Neuronal stem cell (in vitro differentiated cells): ENCODE data around the gene CCDC136.

Source experiments
- DNase-seq: peaks from one replicate; pipeline ENCODE4 v3.0.0-alpha.2; 2013; ENCODE audit warnings: low spot score
- H2AFZ ChIP-seq: one replicate; pipeline ENCODE4 v1.6.1; 2013; ENCODE audit warnings: mild to moderate bottlenecking, low read length, inconsistent platforms
- H2AK5ac ChIP-seq: 2 replicates; pipeline ENCODE4 v1.6.1; 2013; ENCODE audit warnings: low read depth, mild to moderate bottlenecking, inconsistent platforms, low read length, moderate library complexity, mixed read lengths
- H2BK120ac ChIP-seq: 2 replicates; pipeline ENCODE4 v1.6.1; 2013; ENCODE audit warnings: low read depth, mild to moderate bottlenecking, inconsistent platforms, low read length, moderate library complexity, mixed read lengths
- H2BK12ac ChIP-seq: one replicate; pipeline ENCODE4 v1.6.1; 2013; ENCODE audit warnings: low read length, inconsistent platforms
- H2BK15ac ChIP-seq: 2 replicates; pipeline ENCODE4 v1.6.1; 2013; ENCODE audit warnings: mild to moderate bottlenecking, low read length, inconsistent platforms, mixed read lengths
- H2BK5ac ChIP-seq: one replicate; pipeline ENCODE4 v1.6.1; 2013; ENCODE audit warnings: inconsistent platforms, mild to moderate bottlenecking, low read length, moderate library complexity
- H3K14ac ChIP-seq: one replicate; pipeline ENCODE4 v1.6.1; 2013; ENCODE audit warnings: low read length, inconsistent platforms
- H3K18ac ChIP-seq: 2 replicates; pipeline ENCODE4 v1.6.1; 2013; ENCODE audit warnings: low read length, inconsistent platforms
- H3K23ac ChIP-seq: 2 replicates; pipeline ENCODE4 v1.6.1; 2013; ENCODE audit warnings: low read depth, mild to moderate bottlenecking, mixed read lengths, low read length, inconsistent platforms; ENCODE audit not compliant: poor library complexity
- H3K27ac ChIP-seq: replicated peaks from 3 replicates; pipeline ENCODE4 v1.5.1; 2013; ENCODE audit warnings: low read length, inconsistent platforms
- H3K27me3 ChIP-seq, 3 experiments: 2 replicates each; pipeline ENCODE4 v1.6.1; 2013; ENCODE audit warnings: low read length in 3 of 3, mild to moderate bottlenecking in 2 of 3, inconsistent platforms in 1 of 3, low read depth in 1 of 3, mixed read lengths in 1 of 3, moderate library complexity in 1 of 3; ENCODE audit not compliant: control insufficient read depth in 3 of 3, insufficient read depth in 3 of 3
- H3K36me3 ChIP-seq, 2 donors: replicated peaks in 1 of 2; 2 replicates each; pipeline ENCODE4 v1.6.1; 2013; ENCODE audit warnings: low read length in 2 of 2; ENCODE audit not compliant: control insufficient read depth in 2 of 2, insufficient read depth in 2 of 2
- H3K4ac ChIP-seq: 2 replicates; pipeline ENCODE4 v1.6.1; 2013; ENCODE audit warnings: inconsistent platforms, mild to moderate bottlenecking, low read length, moderate library complexity
- H3K4me1 ChIP-seq, 2 donors: 1 replicate in 1 of 2; 2 replicates in 1 of 2; pipeline ENCODE4 v1.6.1; 2013; ENCODE audit warnings: low read length in 2 of 2, low read depth in 1 of 2; ENCODE audit not compliant: control insufficient read depth in 2 of 2, insufficient read depth in 1 of 2
- H3K4me2 ChIP-seq: one replicate; pipeline ENCODE4 v1.6.1; 2013; ENCODE audit warnings: mild to moderate bottlenecking, low read length, inconsistent platforms; ENCODE audit not compliant: insufficient read depth, poor library complexity, severe bottlenecking
- H3K4me3 ChIP-seq, 2 donors: 2 replicates each; pipeline ENCODE4 v1.5.1; 2013; ENCODE audit warnings: low read length in 2 of 2, mild to moderate bottlenecking in 2 of 2, inconsistent platforms in 1 of 2, moderate library complexity in 1 of 2
- H3K79me1 ChIP-seq: one replicate; pipeline ENCODE4 v1.6.1; 2013; ENCODE audit warnings: low read depth, mild to moderate bottlenecking, inconsistent platforms, low read length, moderate library complexity
- H3K9ac ChIP-seq: one replicate; pipeline ENCODE4 v1.6.1; 2013; ENCODE audit warnings: mild to moderate bottlenecking, low read depth, low read length, inconsistent platforms; ENCODE audit not compliant: poor library complexity
- H3K9me3 ChIP-seq, 2 donors: replicated peaks in 1 of 2; 2 replicates each; pipeline versions ENCODE3 to v1.6.1; 2013; ENCODE audit warnings: low read length in 2 of 2, mild to moderate bottlenecking in 2 of 2, inconsistent platforms in 1 of 2, low read depth in 1 of 2, mixed read lengths in 1 of 2, moderate library complexity in 1 of 2; ENCODE audit not compliant: control insufficient read depth in 2 of 2, insufficient read depth in 1 of 2
- H4K8ac ChIP-seq: one replicate; pipeline ENCODE4 v1.6.1; 2013; ENCODE audit warnings: low read depth, mild to moderate bottlenecking, inconsistent platforms, low read length, moderate library complexity
- H4K91ac ChIP-seq: one replicate; pipeline ENCODE4 v1.6.1; 2013; ENCODE audit warnings: low read length, low read depth, mild to moderate bottlenecking, inconsistent platforms; ENCODE audit not compliant: poor library complexity
- WGBS, 2 donors: extraction: QIAGEN DNeasy Blood & Tissue Kit; methylation state at CpG; one replicate each; pipeline ENCODE4 v1.1.7; 2013; ENCODE audit warnings: missing lambda C conversion rate in 2 of 2, mixed read lengths in 1 of 2; ENCODE audit not compliant: insufficient read length in 2 of 2, insufficient replicate concordance in 1 of 2; ENCODE audit errors: extremely low coverage in 2 of 2; 5-methylcytosine and 5-hydroxymethylcytosine counted together

The CCDC136 gene

DNA sequence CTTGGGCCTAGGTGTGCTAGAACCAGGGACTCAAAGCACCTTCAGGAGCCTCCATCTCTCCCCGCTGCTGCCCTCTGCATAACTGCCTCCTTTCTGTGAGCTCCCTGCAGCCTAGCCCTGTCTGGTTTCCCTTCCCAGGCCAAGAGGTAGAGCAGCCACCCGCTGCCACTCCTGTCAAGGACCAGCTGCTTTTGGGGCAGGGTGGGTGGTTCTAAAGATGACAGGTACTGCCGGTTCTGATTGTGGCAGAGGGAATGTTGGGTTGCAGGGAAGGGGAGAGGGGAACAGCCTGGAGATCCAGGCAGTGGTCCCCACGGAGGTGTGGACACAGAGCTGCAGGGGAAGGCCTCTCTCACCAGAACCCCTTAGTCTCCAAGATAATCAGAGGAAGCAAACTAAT lies 34.7 kb downstream of the CCDC136 start:
- Histone ChIP-seq H3K14ac (no peak overlapping the region), H2BK120ac (no peak overlapping the region), H3K4me3 (no peak overlapping the region), H3K9me3 (no peaks in the 10 kb centered on the region), H3K4me1 (peaks cover 20 to 21% of the 10 kb centered on the region in 2 donors), H2AFZ (no peak overlapping the region), H3K18ac (no peak overlapping the region), H4K91ac (no peak overlapping the region), H3K4me2 (no peak overlapping the region), H4K8ac (no peak overlapping the region), H3K9ac (no peak overlapping the region), H3K36me3 (peaks cover 0 to 2% of the 10 kb centered on the region in 2 donors), H2AK5ac (no peak overlapping the region), H3K4ac (no peak overlapping the region), H3K27me3 (peaks cover 0 to 2% (median 0%) of the 10 kb centered on the region in 3 experiments), H2BK5ac (no peak overlapping the region), H3K79me1 (peaks cover 2% of the 10 kb centered on the region), H2BK12ac (no peak overlapping the region), H3K23ac (no peak overlapping the region), H3K27ac (no peak overlapping the region), H2BK15ac (no peak overlapping the region)
- WGBS, 2 donors, result no CpG with 5 or more reads among the region's 4 CpGs
- no peak for DNase-seq

DNA sequence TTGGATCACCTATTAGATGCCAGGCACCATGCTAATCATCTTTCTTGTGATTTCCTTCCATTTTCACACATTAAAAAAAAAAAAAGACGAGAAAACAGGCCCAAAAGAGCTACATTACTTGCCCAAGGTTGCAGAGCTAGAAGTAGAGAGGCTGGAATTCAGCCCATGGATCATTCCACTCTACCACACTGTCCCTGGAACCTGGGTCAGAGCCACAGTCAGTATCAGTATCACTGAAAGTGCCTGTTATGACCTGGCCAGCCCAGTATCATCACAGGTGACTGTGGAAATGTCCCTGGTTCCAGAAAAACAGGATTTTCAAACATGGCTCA lies 35.1 kb downstream of the CCDC136 start:
- H3K27ac ChIP-seq, result no peak overlapping the region
- no peak overlapping the region for H3K18ac ChIP-seq
- no peaks in the 10 kb centered on the region for H3K36me3 ChIP-seq
- H3K4me1 ChIP-seq, result peaks cover 22 to 24% of the 10 kb centered on the region in 2 donors
- no peak overlapping the region for H4K8ac ChIP-seq
- no peak for DNase-seq
- H2BK120ac ChIP-seq, result no peak overlapping the region
- H3K14ac ChIP-seq, result no peak overlapping the region
- no CpG with 5 or more reads among the region's 1 CpG for WGBS, 2 donors
- no peak overlapping the region for H2BK5ac ChIP-seq
- no peak overlapping the region for H3K23ac ChIP-seq
- H2BK12ac ChIP-seq, result no peak overlapping the region
- H3K4me3 ChIP-seq, result no peak overlapping the region
- H3K79me1 ChIP-seq, result peaks cover 2% of the 10 kb centered on the region
- no peak overlapping the region for H3K4ac ChIP-seq
- no peak overlapping the region for H2BK15ac ChIP-seq
- H4K91ac ChIP-seq, result no peak overlapping the region
- no peaks in the 10 kb centered on the region for H3K27me3 ChIP-seq
- no peak overlapping the region for H3K4me2 ChIP-seq
- H2AFZ ChIP-seq, result no peak overlapping the region
- H3K9ac ChIP-seq, result no peak overlapping the region
- no peak overlapping the region for H2AK5ac ChIP-seq
- H3K9me3 ChIP-seq, result no peaks in the 10 kb centered on the region

DNA sequence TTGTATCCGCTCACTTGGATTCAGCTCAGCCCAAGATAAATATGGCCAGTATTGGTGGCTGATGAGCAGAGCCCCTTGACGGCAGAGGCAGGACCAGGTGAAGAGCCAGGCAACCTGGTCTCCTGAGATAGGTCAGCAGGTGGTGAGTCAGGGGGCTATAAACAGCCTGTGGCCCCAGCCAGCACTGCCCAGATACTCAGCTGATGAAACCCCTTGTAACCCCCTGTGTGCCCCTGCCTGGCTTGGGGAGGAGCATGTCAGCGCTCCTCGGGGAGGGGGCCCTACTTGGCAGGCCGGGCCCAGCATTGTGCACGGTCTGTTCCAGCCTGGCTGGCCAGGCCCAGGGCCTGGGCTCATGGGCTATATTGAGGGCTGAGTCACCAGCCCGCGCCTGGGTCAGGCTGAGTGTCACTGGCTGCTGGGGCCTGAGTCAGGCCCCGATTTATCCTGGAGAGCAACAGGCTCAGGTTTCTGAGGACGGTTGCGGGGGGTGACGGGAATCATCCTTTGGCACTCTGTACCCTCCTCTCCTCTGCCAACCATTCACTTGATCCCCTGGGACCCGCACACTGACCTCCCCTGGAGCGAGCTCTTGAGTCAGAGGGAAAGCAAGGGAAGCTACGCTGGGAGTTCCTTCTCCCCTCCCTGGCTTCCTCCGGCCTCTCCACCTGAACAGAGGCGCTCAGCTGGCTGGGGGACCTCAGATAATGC lies 35.6 kb downstream of the CCDC136 start:
- DNase-seq, result no peak
- H3K4me3 ChIP-seq, result no peak overlapping the region
- no CpG with 5 or more reads among the region's 17 CpGs for WGBS, 2 donors

DNA sequence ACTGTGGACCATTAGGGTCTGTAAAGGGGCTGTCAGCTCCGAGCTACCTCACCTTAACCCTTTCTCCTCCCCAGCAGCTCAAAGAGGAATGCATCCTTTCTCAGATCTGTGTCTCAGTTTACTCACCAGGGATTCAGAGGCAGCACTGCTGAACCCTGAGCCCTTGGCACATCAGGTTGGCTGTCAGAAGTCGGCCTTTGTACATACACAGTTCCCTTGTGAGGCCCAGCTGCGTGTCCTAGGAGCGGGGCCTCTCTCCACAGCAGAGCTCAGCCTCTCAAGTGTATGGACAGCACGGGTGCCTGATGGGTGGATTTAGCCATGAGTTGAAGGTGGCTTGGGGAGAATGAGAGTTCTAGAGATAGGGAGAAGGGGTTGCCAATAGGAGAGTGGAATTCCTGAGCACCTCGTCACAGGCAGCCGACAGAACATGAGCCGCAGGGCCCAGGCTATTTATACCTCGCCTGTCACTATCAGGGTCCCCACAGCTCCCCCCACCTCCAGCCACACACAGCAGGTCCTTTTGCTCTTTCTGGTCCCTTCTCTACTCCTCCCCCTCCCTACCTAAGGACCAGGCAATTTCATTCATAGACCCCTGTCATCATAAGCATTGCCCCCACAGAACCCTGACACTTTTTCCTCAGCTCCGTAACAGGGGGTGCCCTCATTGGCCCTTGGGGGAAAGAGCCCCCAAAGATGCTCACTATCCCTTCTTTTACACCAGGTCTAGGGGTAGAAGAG lies 36.4 kb downstream of the CCDC136 start:
- WGBS, 2 donors, result no CpG with 5 or more reads among the region's 10 CpGs

More for the DNA sequence above, 35.6 kb downstream of the CCDC136 start:
- Histone ChIP-seq H3K14ac (no peak overlapping the region), H2AFZ (peak overlapping the region; percentile 79), H3K4ac (no peak overlapping the region), H2AK5ac (peak overlapping the region; percentile 2), H3K27ac (peak overlapping the region; percentile 68), H2BK12ac (no peak overlapping the region), H4K91ac (no peak overlapping the region), H4K8ac (no peak overlapping the region), H3K79me1 (peaks cover 2% of the 10 kb centered on the region), H3K9me3 (no peaks in the 10 kb centered on the region), H3K36me3 (no peaks in the 10 kb centered on the region), H2BK15ac (peak overlapping the region; percentile 2), H2BK120ac (no peak overlapping the region), H3K23ac (no peak overlapping the region), H3K4me2 (no peak overlapping the region), H3K9ac (no peak overlapping the region), H3K4me1 (peaks cover 24 to 29% of the 10 kb centered on the region in 2 donors), H3K27me3 (no peaks in the 10 kb centered on the region), H2BK5ac (no peak overlapping the region), H3K18ac (peak overlapping the region; percentile 45)

More for the DNA sequence above, 36.4 kb downstream of the CCDC136 start:
- no peak overlapping the region for H2BK5ac ChIP-seq
- no peaks in the 10 kb centered on the region for H3K36me3 ChIP-seq
- H3K4me3 ChIP-seq, result no peak overlapping the region
- H3K27me3 ChIP-seq, result no peaks in the 10 kb centered on the region
- no peak overlapping the region for H4K91ac ChIP-seq
- H2AK5ac ChIP-seq, result peak overlapping the region; percentile 47
- peak overlapping the region; percentile 79 for H2AFZ ChIP-seq
- peaks cover 2% of the 10 kb centered on the region for H3K79me1 ChIP-seq
- H2BK12ac ChIP-seq, result peak overlapping the region; percentile 36
- no peaks in the 10 kb centered on the region for H3K9me3 ChIP-seq
- no peak overlapping the region for H3K23ac ChIP-seq
- H3K4me2 ChIP-seq, result no peak overlapping the region
- no peak overlapping the region for H3K9ac ChIP-seq
- DNase-seq, result no peak
- no peak overlapping the region for H4K8ac ChIP-seq
- no peak overlapping the region for H3K14ac ChIP-seq
- no peak overlapping the region for H3K4ac ChIP-seq
- peaks cover 29 to 36% of the 10 kb centered on the region in 2 donors for H3K4me1 ChIP-seq
- no peak overlapping the region for H2BK120ac ChIP-seq
- H2BK15ac ChIP-seq, result peak overlapping the region; percentile 2
- peak overlapping the region; percentile 78 for H3K18ac ChIP-seq
- peak overlapping the region; percentile 68 for H3K27ac ChIP-seq
